Mammary epithelial cell (primary cell): ENCODE results near the gene C17orf58.

Source experiments
- CTCF ChIP-seq, 2 donors: IDR thresholded peaks in 1 of 2; conservative IDR thresholded peaks in 1 of 2; 2 replicates each; pipeline ENCODE4 v1.5.1; 2011 to 2012; ENCODE audit warnings: inconsistent platforms in 2 of 2, low read length in 2 of 2, mild to moderate bottlenecking in 2 of 2, control low read depth in 1 of 2, low read depth in 1 of 2; ENCODE audit not compliant: insufficient read depth in 1 of 2; ENCODE audit errors: extremely low read depth in 1 of 2
- EZH2 ChIP-seq: IDR thresholded peaks from 2 replicates; pipeline ENCODE4 v1.6.1; 2012; ENCODE audit warnings: low read length, inconsistent platforms, borderline replicate concordance

GRCh38 chr17:68016838-68017237, 20.6 kb upstream of the C17orf58 start:
- TF ChIP-seq CTCF (conservative IDR thresholded peaks at IDR 0.05 in 1 of 2, IDR thresholded peaks at IDR 0.05 in 1 of 2; ENCODE audit: extremely low read depth in 1 of 2, insufficient read depth in 1 of 2, low read depth in 1 of 2, low read length in 2 of 2), result no peak
- TF ChIP-seq EZH2, result no peak
